ENCODE results near the gene MOB4.
"Not testable (repeated sequence)": the region's sequence is repeated elsewhere in the genome, so short reads cannot be mapped to it uniquely, and the experiment has no call there.

Gene MOB4

GRCh38 chr2:197587255-197587654 lies 71.4 kb downstream of the MOB4 start:
- DNase-seq (ENCODE audit: low read depth in 2 of 2) = not testable (repeated sequence)

GRCh38 chr2:197591339-197592072 lies 75.6 kb downstream of the MOB4 start:
- no peak for DNase-seq (ENCODE audit: low read depth in 2 of 2)

GRCh38 chr2:197596766-197597165 lies 80.9 kb downstream of the MOB4 start:
- no peak for DNase-seq (ENCODE audit: low read depth in 2 of 2)

GRCh38 chr2:197597166-197597565 lies 81.3 kb downstream of the MOB4 start:
- no peak for DNase-seq (ENCODE audit: low read depth in 2 of 2)

GRCh38 chr2:197598450-197598849 lies 82.6 kb downstream of the MOB4 start:
- no peak for DNase-seq (ENCODE audit: low read depth in 2 of 2)

GRCh38 chr2:197599285-197599965 lies 83.6 kb downstream of the MOB4 start:
- no peak for DNase-seq (ENCODE audit: low read depth in 2 of 2)

- no peak for DNase-seq (ENCODE audit: low read depth in 2 of 2)
Measured at GRCh38 chr2:197600306-197600705, 84.4 kb downstream of the MOB4 start.

- DNase-seq (ENCODE audit: low read depth in 2 of 2) = no peak
Measured at GRCh38 chr2:197601726-197602125, 85.9 kb downstream of the MOB4 start.

Measured in stimulated activated CD8-positive, alpha-beta memory T cell treated with anti-CD3 and anti-CD28 coated beads, Interleukin-15, amount 100 ng/mL, for 48 hours (primary cell).